ENCODE results near the gene SPATA33. TPM values are rescaled to one million over a fixed set of nuclear protein-coding genes. Genes with fewer than 3 reads are reported as not detected.

Gene SPATA33
- 16.6 TPM for total RNA-seq

GRCh38 chr16:89657442-89658220, at the start of gene SPATA33, which contains the start of gene CHMP1A:
Gene SPATA33 (plus strand): TSS chr16:89657836. CDS start chr16:89657912, 76 bp downstream.
Gene CHMP1A (minus strand): TSS chr16:89657708. CDS start chr16:89657588, 120 bp downstream.

GRCh38 chr16:89613231-89613953, 44.2 kb upstream of the SPATA33 start, which contains the start of gene DPEP1:
Gene DPEP1 (plus strand): TSS chr16:89613642. CDS start chr16:89630411, 16,769 bp downstream.

GRCh38 chr16:89686520-89687091, 29.0 kb downstream of the SPATA33 start, which contains the start of gene CDK10:
Gene CDK10 (plus strand): TSS chr16:89686689. CDS start chr16:89686711, 22 bp downstream.

GRCh38 chr16:89701425-89702406, 44.1 kb downstream of the SPATA33 start, which contains the start of gene SPATA2L:
Gene SPATA2L (minus strand): TSS chr16:89701705. CDS start chr16:89701232, 473 bp downstream.

Other genes with a start within 250 kb of the SPATA33 start
- gene ANKRD11, start 167.3 kb upstream of the SPATA33 start, total RNA-seq = 82.9 TPM
- 163 TPM for gene SPG7, start 149.4 kb upstream of the SPATA33 start, total RNA-seq
- gene RPL13, start 97.2 kb upstream of the SPATA33 start, total RNA-seq = 1,500 TPM
- gene CPNE7, start 82.1 kb upstream of the SPATA33 start, total RNA-seq = 13.5 TPM
- 4.1 TPM for gene DPEP1, start 44.2 kb upstream of the SPATA33 start, total RNA-seq
- 81.4 TPM for gene CHMP1A, start 128 bp upstream of the SPATA33 start, total RNA-seq
- gene CDK10, start 28.9 kb downstream of the SPATA33 start, total RNA-seq = 52.6 TPM
- gene SPATA2L, start 43.9 kb downstream of the SPATA33 start, total RNA-seq = 16.3 TPM
- gene VPS9D1, start 63.1 kb downstream of the SPATA33 start, total RNA-seq = 17.8 TPM
- 38.2 TPM for gene ZNF276, start 63.7 kb downstream of the SPATA33 start, total RNA-seq
- 30.7 TPM for gene FANCA, start 158.8 kb downstream of the SPATA33 start, total RNA-seq
- 33.5 TPM for gene SPIRE2, start 170.6 kb downstream of the SPATA33 start, total RNA-seq
- 186 TPM for gene TCF25, start 215.8 kb downstream of the SPATA33 start, total RNA-seq